Stimulated activated CD8-positive, alpha-beta memory T cell treated with anti-CD3 and anti-CD28 coated beads, Interleukin-4, amount 100 ng/mL, for 4 hours (primary cell): Measurements from ENCODE around the gene GPC6.

Experiments
- DNase-seq, 2 donors: peaks; one replicate each; pipeline ENCODE4 v3.0.0-alpha.2; 2020; ENCODE audit warnings: low read depth in 2 of 2, low spot score in 1 of 2

The GPC6 gene

DNA sequence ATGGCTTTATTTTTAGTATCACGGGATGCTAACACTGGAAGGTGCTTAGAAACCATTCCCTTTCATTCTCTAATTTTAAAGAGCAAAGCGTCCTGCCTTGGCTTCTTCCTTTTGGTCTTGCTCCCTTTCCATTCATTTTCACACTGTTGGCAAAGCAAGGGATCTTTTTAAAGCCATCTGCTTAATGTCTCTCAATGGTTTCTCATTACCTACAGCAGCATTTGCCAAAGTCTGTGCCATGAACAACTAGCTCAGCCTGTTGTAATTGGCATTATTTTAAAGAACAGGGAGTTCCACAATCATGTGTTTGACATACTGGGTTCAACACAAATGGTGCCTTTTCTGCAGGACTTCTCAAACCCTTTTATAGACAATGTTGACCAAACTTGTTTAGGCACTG lies 444.3 kb downstream of the GPC6 start:
- DNase-seq, result no peak

- no peak for DNase-seq
Observed at GRCh38 chr13:93672996-93673395, 446.4 kb downstream of the GPC6 start.

DNA sequence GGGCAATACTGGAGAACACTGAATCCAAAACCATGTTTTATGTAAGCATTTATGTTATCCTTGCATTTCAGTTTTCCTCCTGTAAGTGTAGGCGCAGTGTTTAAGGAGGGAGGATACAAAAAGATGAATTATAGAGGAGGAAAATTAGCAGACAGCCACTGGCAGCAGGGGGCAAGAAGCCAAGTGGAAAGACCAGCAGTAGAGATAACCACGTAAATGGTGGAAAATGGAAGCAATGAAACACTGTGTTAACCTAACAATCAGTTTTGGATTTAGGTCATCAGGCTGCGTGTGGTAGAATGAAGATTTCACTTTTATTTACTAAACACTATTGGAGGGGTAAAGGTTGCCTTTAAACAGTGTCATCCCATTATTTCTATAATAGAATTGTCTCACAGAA lies 447.3 kb downstream of the GPC6 start:
- DNase-seq, result no peak

DNA sequence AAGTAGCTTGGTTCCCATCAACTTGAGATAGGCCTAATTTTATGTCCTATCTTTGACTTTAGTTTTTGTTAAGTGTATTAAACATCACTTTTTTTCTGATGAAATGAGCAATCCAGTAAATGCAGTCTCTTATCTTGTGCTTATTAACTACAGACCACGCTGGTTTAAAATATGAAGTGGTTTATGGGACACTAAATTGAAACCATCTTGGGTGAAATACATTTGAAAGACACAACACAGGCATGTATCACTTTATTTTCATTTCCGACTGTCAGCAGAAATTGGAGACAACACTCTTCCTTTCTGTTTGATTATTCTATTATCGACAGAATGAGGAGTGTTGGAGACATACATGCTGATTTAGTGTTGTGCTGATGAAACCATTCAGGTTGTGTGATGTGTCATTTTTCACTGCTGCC lies 447.7 kb downstream of the GPC6 start:
- DNase-seq, result no peak

DNA sequence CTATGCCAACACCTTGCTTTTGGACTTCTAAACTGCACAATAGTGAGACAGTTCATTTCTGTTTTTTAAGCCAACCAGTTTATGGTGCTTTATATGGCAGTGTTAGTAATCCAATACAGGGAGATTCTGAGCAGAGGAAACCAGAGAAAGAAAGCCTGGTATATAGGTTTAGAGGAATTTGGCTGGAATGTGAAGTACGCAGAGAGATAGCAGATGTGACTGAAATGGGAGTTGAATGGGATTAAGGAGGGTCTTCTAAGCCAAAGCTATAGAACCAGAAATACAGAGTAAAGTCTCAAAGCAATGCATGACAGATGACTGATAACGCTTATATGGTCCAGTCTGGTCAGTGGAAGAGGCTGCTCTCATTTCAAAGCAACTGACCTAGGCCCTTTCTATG lies 453.7 kb downstream of the GPC6 start:
- no peak for DNase-seq

- no peak for DNase-seq
Observed at GRCh38 chr13:93685900-93686299, 459.3 kb downstream of the GPC6 start.

DNA sequence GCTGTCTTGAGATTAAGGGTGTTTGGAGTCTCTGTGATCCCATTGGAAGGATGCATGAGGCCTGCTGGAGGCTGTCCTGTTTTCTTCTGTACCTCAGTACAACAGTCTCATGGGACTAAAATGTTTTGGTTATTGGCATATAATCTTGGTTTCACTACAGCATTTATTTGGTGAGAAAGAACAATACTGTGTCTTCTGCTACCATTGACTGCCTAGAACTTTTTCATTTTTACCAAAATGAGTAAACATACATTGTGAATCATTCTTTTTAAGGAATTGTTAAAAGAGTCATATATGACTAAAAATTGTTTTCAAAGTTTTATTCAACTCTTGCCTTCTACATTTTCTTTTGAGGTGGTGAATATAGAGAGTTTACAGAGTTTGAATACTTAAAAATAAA lies 459.8 kb downstream of the GPC6 start:
- no peak for DNase-seq

- DNase-seq, result no peak
Observed at GRCh38 chr13:93687261-93687660, 460.7 kb downstream of the GPC6 start.

DNA sequence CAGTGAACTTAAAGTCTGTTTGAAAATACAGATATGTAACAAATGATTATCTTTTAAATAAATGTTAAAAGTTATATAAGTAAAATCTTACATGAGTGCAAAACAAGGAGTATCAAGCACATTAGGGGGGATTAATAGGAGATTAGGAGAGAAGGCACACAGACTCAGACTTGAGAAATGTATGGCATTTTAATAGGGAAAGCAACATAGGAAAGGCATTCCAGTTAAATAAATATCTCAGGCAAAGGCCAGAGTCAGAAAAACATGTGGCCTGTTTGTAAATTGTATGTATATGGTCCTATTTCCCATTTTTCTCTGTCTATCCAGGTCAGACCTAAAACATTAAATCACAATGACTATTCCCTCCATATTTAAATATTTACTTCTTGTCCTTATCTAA lies 462.7 kb downstream of the GPC6 start:
- no peak for DNase-seq

- DNase-seq, result no peak
Observed at GRCh38 chr13:93690139-93690538, 463.5 kb downstream of the GPC6 start.

GRCh38 chr13:93698016-93698613 lies 471.5 kb downstream of the GPC6 start:
- no peak for DNase-seq

DNA sequence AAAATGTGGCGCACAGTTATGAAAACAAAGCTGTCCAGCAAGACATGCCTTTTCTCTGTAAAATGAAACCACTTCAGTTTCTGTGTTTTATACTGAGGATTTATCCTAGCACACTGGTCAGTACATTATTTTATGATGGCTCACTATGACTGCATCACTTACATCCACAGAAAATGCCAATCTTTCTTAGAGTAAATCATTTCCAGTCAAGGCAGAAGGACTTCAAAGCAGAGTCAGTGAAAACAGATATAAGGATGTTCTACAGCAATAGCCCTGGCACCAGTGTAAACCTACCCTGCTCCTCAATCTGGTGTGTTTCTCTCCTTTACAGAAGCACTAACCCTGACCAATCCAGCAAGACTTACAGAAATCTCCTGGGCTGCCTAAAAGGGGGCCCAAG lies 473.5 kb downstream of the GPC6 start:
- no peak for DNase-seq

DNA sequence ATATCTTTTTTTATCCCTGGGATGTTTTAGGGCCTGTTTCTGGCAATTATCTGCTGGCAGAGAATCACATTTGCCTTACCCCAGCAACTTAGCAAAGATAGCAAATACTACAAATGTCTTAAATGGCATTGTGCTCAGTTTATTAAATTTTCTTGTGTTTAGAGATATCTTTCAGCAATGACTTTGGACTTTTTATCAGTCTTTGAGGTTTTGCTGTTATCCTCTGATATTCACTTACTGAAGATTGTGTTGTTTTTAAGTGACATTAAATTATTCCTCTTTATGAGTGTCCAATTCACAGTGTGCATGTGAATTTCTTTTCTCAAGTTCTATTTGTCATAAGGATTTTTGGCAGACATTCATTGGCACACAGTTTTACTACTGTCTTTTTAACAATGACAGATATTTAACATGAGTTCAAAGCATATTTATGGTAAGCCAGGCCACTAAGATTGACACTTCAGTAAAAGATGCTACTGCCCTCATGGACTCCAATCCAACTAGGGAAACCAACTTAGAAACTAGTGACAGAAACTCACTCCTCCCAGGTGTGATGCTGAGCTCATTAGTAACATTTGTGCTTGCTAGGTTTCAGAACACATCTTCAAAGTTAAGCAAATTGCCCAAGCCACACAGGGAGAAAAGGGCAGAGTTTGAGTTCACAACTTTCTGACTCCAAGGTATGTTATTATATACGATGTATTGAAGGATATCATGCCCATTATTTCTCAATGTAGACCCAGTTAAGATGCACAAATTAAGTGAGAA lies 481.9 kb downstream of the GPC6 start:
- DNase-seq, result no peak

GRCh38 chr13:93709506-93710244 lies 483.1 kb downstream of the GPC6 start:
- DNase-seq, result no peak

- no peak for DNase-seq
Observed at GRCh38 chr13:93714171-93714570, 487.6 kb downstream of the GPC6 start.

DNA sequence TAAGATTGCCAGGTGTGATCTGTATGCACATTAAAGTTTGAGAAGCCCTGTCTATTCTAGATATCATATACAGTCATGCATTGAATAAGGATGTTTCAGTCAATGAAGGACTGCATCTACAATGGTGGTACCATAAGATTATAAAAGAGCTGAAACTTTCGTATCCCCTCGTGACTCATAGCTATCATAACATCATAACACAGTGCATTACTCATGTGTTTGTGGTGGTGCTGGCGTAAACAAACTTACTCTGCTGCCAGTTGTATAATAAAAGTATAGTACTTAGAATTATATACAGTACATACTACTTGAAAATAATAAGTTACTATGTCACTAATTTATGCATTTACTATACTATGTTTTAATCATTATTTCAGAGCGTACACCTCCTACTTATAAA lies 489.3 kb downstream of the GPC6 start:
- DNase-seq, result no peak

DNA sequence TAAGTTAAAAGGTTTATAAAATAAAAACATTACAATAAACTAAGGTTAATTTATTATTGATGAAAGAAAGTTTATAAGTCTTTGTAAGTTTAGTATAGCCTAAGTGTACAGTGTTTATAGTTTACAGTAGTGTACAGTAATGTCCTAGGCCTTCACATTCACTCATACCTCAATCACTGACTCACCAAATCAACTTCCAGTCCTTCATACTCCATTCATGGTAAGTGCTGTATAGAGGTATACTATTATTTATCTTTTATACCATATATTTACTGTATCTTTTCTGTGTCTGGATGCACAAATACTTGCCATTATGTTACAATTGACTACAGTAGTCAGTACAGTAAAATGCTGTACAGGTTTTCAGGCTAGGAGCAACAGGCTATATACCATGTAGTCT lies 490.0 kb downstream of the GPC6 start:
- no peak for DNase-seq

- DNase-seq, result no peak
Observed at GRCh38 chr13:93721483-93721882, 494.9 kb downstream of the GPC6 start.

GRCh38 chr13:93723316-93723715 lies 496.7 kb downstream of the GPC6 start:
- no peak for DNase-seq

DNA sequence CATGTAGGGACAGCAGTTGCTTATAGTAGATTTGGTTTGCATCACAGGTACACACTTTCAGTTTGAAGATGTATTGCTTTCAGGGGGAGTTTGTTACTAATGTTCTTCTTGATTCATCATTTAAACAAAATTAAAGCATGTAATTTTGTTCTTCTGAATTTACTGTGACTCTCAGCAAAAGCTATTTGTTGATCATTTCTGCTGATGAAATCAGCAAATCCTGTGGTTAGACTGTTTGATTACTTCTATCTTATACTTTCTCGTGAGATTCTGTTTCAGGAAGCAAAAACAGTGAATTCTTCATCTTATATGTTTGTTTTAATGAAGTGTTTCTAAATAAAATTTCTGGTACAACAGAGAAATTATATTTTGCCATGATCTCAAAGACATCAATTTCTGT lies 497.6 kb downstream of the GPC6 start:
- no peak for DNase-seq

DNA sequence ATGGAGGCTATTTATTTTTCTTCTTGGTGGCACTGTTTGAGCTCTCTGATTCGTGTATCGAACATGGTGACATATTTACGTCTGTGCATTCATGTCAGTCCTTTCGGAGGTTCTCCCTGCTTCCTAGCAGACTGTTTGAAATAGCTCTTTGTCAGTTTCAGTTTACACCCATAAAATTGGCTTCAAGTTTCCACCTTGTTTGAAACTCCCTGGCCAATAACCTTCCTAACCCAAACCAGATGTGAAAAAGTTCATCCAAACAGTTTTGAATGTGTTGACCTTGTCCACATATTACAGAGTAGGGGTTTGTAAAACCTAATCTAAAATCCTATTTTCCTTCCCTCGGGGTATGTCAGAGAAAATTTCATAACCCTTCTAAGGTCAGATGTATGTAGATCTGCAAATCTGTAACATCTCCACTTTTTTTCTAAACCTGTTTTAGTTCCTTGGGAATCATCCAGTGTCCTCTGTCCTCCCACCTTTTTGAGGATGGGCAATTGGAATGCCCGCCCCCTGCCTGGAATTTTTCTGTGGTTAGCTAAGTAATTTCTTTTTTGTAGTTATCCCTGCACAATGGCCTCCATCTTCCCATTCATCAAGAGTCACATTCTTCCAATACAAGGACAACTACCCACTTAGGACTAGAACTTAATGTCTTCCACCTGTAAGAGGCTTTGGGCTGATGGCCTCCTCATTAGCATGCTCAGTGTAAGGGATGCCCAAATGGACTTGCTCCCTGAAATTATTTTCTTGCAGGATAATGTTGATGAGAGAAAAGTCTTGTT lies 499.8 kb downstream of the GPC6 start:
- no peak for DNase-seq
